Kidney (tissue), 14 donors: ENCODE measurements around the gene MMP3. TPM values are rescaled to one million over a fixed set of nuclear protein-coding genes. Genes with fewer than 3 reads are reported as not detected.

Experiments
- DNase-seq, 5 donors: peaks; one replicate each; pipeline ENCODE4 v3.0.0-alpha.2; 2013 to 2020
- FAIRE-seq: peaks from 2 replicates; lab custom pipeline; 2012; peaks lifted over from hg19 to GRCh38; lab: Jason Lieb, UNC
- H3K27ac ChIP-seq, 2 donors: one replicate each; pipeline ENCODE4 v1.7.0; 2013; ENCODE audit warnings: low read depth in 2 of 2, low read length in 2 of 2, inconsistent platforms in 1 of 2
- H3K27me3 ChIP-seq: one replicate; pipeline ENCODE4 v1.7.1; 2013; ENCODE audit warnings: low read length, inconsistent platforms; ENCODE audit not compliant: control insufficient read depth, insufficient read depth
- H3K36me3 ChIP-seq, 3 donors: one replicate each; pipeline versions ENCODE4 v1.7.0 to v1.7.1; 2013; ENCODE audit warnings: low read length in 3 of 3, control low read depth in 1 of 3, inconsistent platforms in 1 of 3; ENCODE audit not compliant: insufficient read depth in 3 of 3, control insufficient read depth in 2 of 3
- H3K4me1 ChIP-seq, 3 donors: one replicate each; pipeline versions ENCODE4 v1.7.0 to v1.7.1; 2013; ENCODE audit warnings: low read length in 3 of 3, inconsistent platforms in 1 of 3, low read depth in 1 of 3; ENCODE audit not compliant: control insufficient read depth in 2 of 3, insufficient read depth in 2 of 3
- H3K4me3 ChIP-seq, 3 donors: one replicate each; pipeline versions ENCODE4 v1.7.0 to v1.8.1; 2013; ENCODE audit warnings: low read length in 3 of 3, control low read depth in 1 of 3, inconsistent platforms in 1 of 3
- H3K9ac ChIP-seq, 3 donors: one replicate each; pipeline versions ENCODE4 v1.7.0 to v1.7.1; 2013; ENCODE audit warnings: low read length in 3 of 3, control low read depth in 1 of 3, inconsistent platforms in 1 of 3
- H3K9me3 ChIP-seq, 3 donors: one replicate each; pipeline versions ENCODE4 v1.7.0 to v1.7.1; 2013; ENCODE audit warnings: low read length in 3 of 3, control low read depth in 1 of 3, inconsistent platforms in 1 of 3; ENCODE audit not compliant: control insufficient read depth in 2 of 3, insufficient read depth in 1 of 3
- intact Hi-C: fragments of 100-400 bp; cut with DNase I; formaldehyde crosslinking; loops from one replicate; pipeline ENCODE4 v1.11.1; 2022
- polyA plus RNA-seq: library from polyadenylated mRNA; stranded (reverse); fragments of 350-450 nt; fragmentation: Illumina TruSeq; extraction: RNeasy Lipid Tissue Mini Kit (QIAGEN cat#74804); gene quantifications from one replicate; pipeline ENCODE4 v1.2.3, GENCODE V29; 2014; ENCODE audit warnings: low read depth, low replicate concordance; ENCODE audit not compliant: insufficient read depth
- total RNA-seq: library from RNA; stranded (reverse); fragmentation: NEBNext Ultra II Directional; extraction: Animal tissue kit (Norgen Biotek cat#: 25700); gene quantifications from one replicate; pipeline ENCODE4 v1.2.1, GENCODE V29; 2021
- TF ChIP-seq, protein P1 (sequence below): IDR thresholded peaks from 3 replicates; pipeline ENCODE4 v1.5.1; 2012; ENCODE audit warnings: mild to moderate bottlenecking, moderate library complexity, borderline replicate concordance; ENCODE audit not compliant: insufficient read depth; ENCODE audit errors: extremely low read depth
- donor health status: control.
- donor health status: control.
- donor health status: control.
- donor health status: control.
- donor health status: control.
- donor health status: DM: yes; HTN: yes; CAD: no.
- donor health status: Normal renal cell carcinoma (clear cell type).

MMP3 gene
- total and polyA plus RNA-seq, 2 donors from 2014 or later: 0.44 TPM; not detected in 1

- no peaks in the 10 kb centered on the region for H3K9me3 ChIP-seq
- no peak overlapping the region for H3K9ac ChIP-seq
- no peaks in the 10 kb centered on the region for H3K27me3 ChIP-seq
- H3K27ac ChIP-seq: peak overlapping the region in 1 of 2 donors; percentile 3
- no peaks in the 10 kb centered on the region for H3K36me3 ChIP-seq
- no peaks in the 10 kb centered on the region for H3K4me1 ChIP-seq
- TF ChIP-seq, protein P1, sequence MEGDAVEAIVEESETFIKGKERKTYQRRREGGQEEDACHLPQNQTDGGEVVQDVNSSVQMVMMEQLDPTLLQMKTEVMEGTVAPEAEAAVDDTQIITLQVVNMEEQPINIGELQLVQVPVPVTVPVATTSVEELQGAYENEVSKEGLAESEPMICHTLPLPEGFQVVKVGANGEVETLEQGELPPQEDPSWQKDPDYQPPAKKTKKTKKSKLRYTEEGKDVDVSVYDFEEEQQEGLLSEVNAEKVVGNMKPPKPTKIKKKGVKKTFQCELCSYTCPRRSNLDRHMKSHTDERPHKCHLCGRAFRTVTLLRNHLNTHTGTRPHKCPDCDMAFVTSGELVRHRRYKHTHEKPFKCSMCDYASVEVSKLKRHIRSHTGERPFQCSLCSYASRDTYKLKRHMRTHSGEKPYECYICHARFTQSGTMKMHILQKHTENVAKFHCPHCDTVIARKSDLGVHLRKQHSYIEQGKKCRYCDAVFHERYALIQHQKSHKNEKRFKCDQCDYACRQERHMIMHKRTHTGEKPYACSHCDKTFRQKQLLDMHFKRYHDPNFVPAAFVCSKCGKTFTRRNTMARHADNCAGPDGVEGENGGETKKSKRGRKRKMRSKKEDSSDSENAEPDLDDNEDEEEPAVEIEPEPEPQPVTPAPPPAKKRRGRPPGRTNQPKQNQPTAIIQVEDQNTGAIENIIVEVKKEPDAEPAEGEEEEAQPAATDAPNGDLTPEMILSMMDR: no peak
- no peak for DNase-seq
- no peak for FAIRE-seq
- peak overlapping the region in 1 of 3 donors; percentile 65 for H3K4me3 ChIP-seq
- intact Hi-C loops: no loop called here
Observed at GRCh38 chr11:102832612-102833011, 10.8 kb downstream of the MMP3 start.

- H3K36me3 ChIP-seq: no peaks in the 10 kb centered on the region
- H3K9me3 ChIP-seq: no peaks in the 10 kb centered on the region
- peak overlapping the region; percentile 26 to 51 for H3K27ac ChIP-seq
- TF ChIP-seq, protein P1: peak; percentile 65
- H3K4me3 ChIP-seq: peak overlapping the region; percentile 28 to 72 (median 65)
- peak overlapping the region in 1 of 3 donors; percentile 47 for H3K9ac ChIP-seq
- no peaks in the 10 kb centered on the region for H3K4me1 ChIP-seq
- DNase-seq (peak in 4 of 5 donors; percentile 61 to 71 (median 65)), FAIRE-seq (no peak)
- intact Hi-C loops: no loop called here
- H3K27me3 ChIP-seq: no peaks in the 10 kb centered on the region
Observed at GRCh38 chr11:102831489-102832440, 11.6 kb downstream of the MMP3 start.

GRCh38 chr11:102831128-102831488 is 12.3 kb downstream of the MMP3 start:
- TF ChIP-seq, protein P1: no peak
- H3K9ac ChIP-seq: no peak overlapping the region
- no peak overlapping the region for H3K27ac ChIP-seq
- H3K4me3 ChIP-seq: no peak overlapping the region
- intact Hi-C loops: no loop called here
- H3K27me3 ChIP-seq: no peaks in the 10 kb centered on the region
- no peaks in the 10 kb centered on the region for H3K9me3 ChIP-seq
- H3K36me3 ChIP-seq: no peaks in the 10 kb centered on the region
- FAIRE-seq (peak; percentile 98), DNase-seq (no peak)
- no peaks in the 10 kb centered on the region for H3K4me1 ChIP-seq
